Endothelial cell of umbilical vein (primary cell): ENCODE measurements around the gene CCDC144A. TPM values are rescaled to one million over a fixed set of nuclear protein-coding genes. Genes with fewer than 3 reads are reported as not detected.

ENCODE experiments used
- BruUV-seq: library from RNA; stranded (reverse); fragments of 400-500 nt; replicated peaks from 2 replicates; lab custom pipeline; 2021; lab: Mats Ljungman, UMichigan
- CTCF ChIA-PET: fragments of 300-600, 350-600 bp; sonication (Branson Sonifier 250); formaldehyde crosslinking; loops from one replicate; lab custom pipeline; 2021; ENCODE audit warnings: antibody characterized with exemption, inconsistent platforms; lab: Charles Lee
- POLR2A ChIA-PET: fragments of 300-600, 350-600 bp; sonication (Branson Sonifier 250); formaldehyde crosslinking; loops from one replicate; lab custom pipeline; 2021; ENCODE audit warnings: antibody characterized with exemption, inconsistent platforms; lab: Charles Lee
- DNase-seq: peaks from one replicate; pipeline ENCODE4 v3.0.0-alpha.2; 2011; ENCODE audit warnings: low read depth, low spot score
- FAIRE-seq: peaks from 2 replicates; lab custom pipeline; 2011; peaks lifted over from hg19 to GRCh38; lab: Jason Lieb, UNC
- H2AFZ ChIP-seq: 2 replicates; pipeline ENCODE4 v1.6.0; 2012; ENCODE audit warnings: low read depth, low read length, control low read depth, inconsistent platforms
- H3K27ac ChIP-seq: 2 replicates; pipeline ENCODE4 v1.5.1; 2011; ENCODE audit warnings: low read depth, mild to moderate bottlenecking, control low read depth, low read length, moderate library complexity; ENCODE audit not compliant: insufficient read depth
- H3K27me3 ChIP-seq, 2 experiments: 2 replicates each; pipeline versions ENCODE4 v1.6.0 to v1.6.1; 2011; ENCODE audit warnings: low read length in 2 of 2, mixed read lengths in 1 of 2; ENCODE audit not compliant: control insufficient read depth in 2 of 2, insufficient read depth in 2 of 2
- H3K36me3 ChIP-seq, 2 experiments: 2 replicates in 1 of 2; 3 replicates in 1 of 2; pipeline ENCODE4 v1.5.1; 2011; ENCODE audit warnings: low read length in 2 of 2, mild to moderate bottlenecking in 1 of 2, moderate library complexity in 1 of 2; ENCODE audit not compliant: control insufficient read depth in 2 of 2, insufficient read depth in 2 of 2; ENCODE audit errors: extremely low read depth in 1 of 2
- H3K4me1 ChIP-seq: 3 replicates; pipeline ENCODE4 v1.5.1; 2011; ENCODE audit warnings: mild to moderate bottlenecking, low read length; ENCODE audit not compliant: control insufficient read depth, insufficient read depth; ENCODE audit errors: extremely low read depth
- H3K4me2 ChIP-seq: 2 replicates; pipeline ENCODE4 v1.6.1; 2011; ENCODE audit warnings: low read length, control low read depth, mixed read lengths; ENCODE audit not compliant: insufficient read depth
- H3K4me3 ChIP-seq, 3 experiments: fragments of 200-600 bp in 1 of 3; sonication (generic), shearing (Covaris generic) in 1 of 3; replicated peaks in 1 of 3; 2 replicates each; pipeline ENCODE4 v1.5.1; 2011 to 2016; ENCODE audit warnings: control low read depth in 3 of 3, low read length in 3 of 3, mild to moderate bottlenecking in 2 of 3, inconsistent platforms in 1 of 3, low read depth in 1 of 3, moderate library complexity in 1 of 3; ENCODE audit not compliant: insufficient read depth in 1 of 3
- H3K79me2 ChIP-seq: 2 replicates; pipeline ENCODE4 v1.6.0; 2012; ENCODE audit warnings: low read length, inconsistent platforms; ENCODE audit not compliant: control insufficient read depth, insufficient read depth
- H3K9ac ChIP-seq: replicated peaks from 2 replicates; pipeline ENCODE3; 2011; ENCODE audit warnings: low read length, control low read depth; ENCODE audit not compliant: insufficient read depth; ENCODE audit errors: extremely low read depth
- H3K9me1 ChIP-seq: replicated peaks from 3 replicates; pipeline ENCODE4 v1.6.0; 2011; ENCODE audit warnings: mild to moderate bottlenecking, low read length; ENCODE audit not compliant: control insufficient read depth, insufficient read depth; ENCODE audit errors: extremely low read depth
- H3K9me3 ChIP-seq: replicated peaks from 2 replicates; pipeline ENCODE4 v1.5.1; 2012; ENCODE audit warnings: low read length, inconsistent platforms; ENCODE audit not compliant: control insufficient read depth, insufficient read depth
- H4K20me1 ChIP-seq: replicated peaks from 2 replicates; pipeline ENCODE3; 2011; ENCODE audit warnings: mild to moderate bottlenecking, low read length; ENCODE audit not compliant: control insufficient read depth, insufficient read depth; ENCODE audit errors: extremely low read depth
- CTCF ChIP-seq, 2 donors: IDR thresholded peaks; 1 replicate in 1 of 2; 2 replicates in 1 of 2; pipeline ENCODE4 v1.5.1; 2011; ENCODE audit warnings: low read length in 2 of 2, mild to moderate bottlenecking in 2 of 2, moderate library complexity in 2 of 2, control low read depth in 1 of 2, inconsistent platforms in 1 of 2, low read depth in 1 of 2; ENCODE audit not compliant: insufficient read depth in 1 of 2; ENCODE audit errors: extremely low read depth in 1 of 2
- EZH2 ChIP-seq: IDR thresholded peaks from 2 replicates; pipeline ENCODE4 v1.6.1; 2012; ENCODE audit warnings: borderline replicate concordance, low read depth, mild to moderate bottlenecking, moderate library complexity, low read length, inconsistent platforms; ENCODE audit not compliant: severe bottlenecking
- FOS ChIP-seq: IDR thresholded peaks from 2 replicates; pipeline ENCODE4 v1.6.1; 2011; ENCODE audit warnings: mild to moderate bottlenecking, low read length, moderate library complexity, borderline replicate concordance; ENCODE audit not compliant: insufficient read depth
- GATA2 ChIP-seq: IDR thresholded peaks from 2 replicates; pipeline ENCODE4 v1.7.0; 2011; ENCODE audit warnings: low read depth, mild to moderate bottlenecking, moderate library complexity, mixed read lengths, low read length; ENCODE audit not compliant: insufficient read length, insufficient read depth
- JUN ChIP-seq: IDR thresholded peaks from 2 replicates; pipeline ENCODE4 v1.6.1; 2011; ENCODE audit warnings: borderline replicate concordance, low read depth; ENCODE audit not compliant: insufficient read length, insufficient read depth
- MAX ChIP-seq: IDR thresholded peaks from 2 replicates; pipeline ENCODE4 v1.6.1; 2011; ENCODE audit not compliant: insufficient read depth, insufficient read length
- MYC ChIP-seq: IDR thresholded peaks from one replicate; pipeline ENCODE4 v1.6.1; 2011; ENCODE audit warnings: mild to moderate bottlenecking, low read depth, low read length
- POLR2A ChIP-seq: IDR thresholded peaks from 2 replicates; pipeline ENCODE4 v1.6.1; 2012; ENCODE audit warnings: low read depth, mild to moderate bottlenecking, control low read depth, low read length
- POLR2AphosphoS5 ChIP-seq: IDR thresholded peaks from 2 replicates; pipeline ENCODE4 v1.6.1; 2012; ENCODE audit warnings: low read depth, mild to moderate bottlenecking, control low read depth, low read length, moderate library complexity; ENCODE audit not compliant: insufficient read depth
- dilution Hi-C: fragments of 300-500 bp; cut with MboI; formaldehyde crosslinking; loops from one replicate; pipeline ENCODE4 v1.15.0; 2019; ENCODE audit warnings: low sequenced_read_pairs; ENCODE audit not compliant: extremely low pct_ligation_motif_present
- intact Hi-C: fragments of 100-400 bp; cut with micrococcal nuclease; formaldehyde crosslinking; loops from one replicate; pipeline ENCODE4 v1.10.0; 2022
- polyA plus RNA-seq, 4 experiments: library from polyadenylated mRNA; depleted of rRNA in 3 of 4; stranded (reverse) in 3 of 4; unstranded in 1 of 4; fragments of >200 nt; gene quantifications; 2 replicates each; pipeline versions ENCODE4 v1.2.1 to v1.2.3, GENCODE V29; 2011 to 2012; ENCODE audit warnings: missing spikeins in 1 of 4
- total RNA-seq: library from RNA; stranded (reverse); gene quantifications from 2 replicates; pipeline ENCODE4 v1.2.3, GENCODE V29; 2021

Gene CCDC144A
- total and polyA plus RNA-seq, 2 donors (not counting 3 experiments of a cell fraction or from before 2014, with no cell fraction given), result 0.27 to 7.4 TPM

GRCh38 chr17:16814439-16814838 lies 124.4 kb downstream of the CCDC144A start:
- dilution Hi-C loops (no loop called here), intact Hi-C loops (no loop called here)
- POLR2A ChIA-PET, result no interaction called here
- H3K79me2 ChIP-seq, result no peaks in the 10 kb centered on the region
- H2AFZ ChIP-seq, result no peak overlapping the region
- no peak overlapping the region for H3K4me2 ChIP-seq
- FAIRE-seq (no peak), DNase-seq (no peak)
- no peaks in the 10 kb centered on the region for H3K27me3 ChIP-seq
- CTCF ChIA-PET, result no interaction called here
- H3K9ac ChIP-seq, result no peak overlapping the region
- TF ChIP-seq JUN (no peak), CTCF (IDR thresholded peaks at IDR 0.05; ENCODE audit: extremely low read depth in 1 of 2, insufficient read depth in 1 of 2, low read depth in 1 of 2, low read length in 2 of 2) (no peak), POLR2A (no peak), GATA2 (no peak), MYC (no peak), MAX (no peak), FOS (no peak), EZH2 (no peak), POLR2AphosphoS5 (no peak)
- no peaks in the 10 kb centered on the region for H3K9me1 ChIP-seq
- H4K20me1 ChIP-seq, result no peaks in the 10 kb centered on the region
- no peaks in the 10 kb centered on the region for H3K9me3 ChIP-seq
- no peaks in the 10 kb centered on the region for H3K36me3 ChIP-seq
- H3K4me1 ChIP-seq, result no peaks in the 10 kb centered on the region
- no TSS peak for BruUV-seq
- H3K4me3 ChIP-seq, result no peak overlapping the region
- H3K27ac ChIP-seq, result no peak overlapping the region
